Epithelial cell of esophagus (primary cell): ENCODE results near the gene ZNF716.
"Not testable (repeated sequence)": the region's sequence is repeated elsewhere in the genome, so short reads cannot be mapped to it uniquely, and the experiment has no call there.

Experiments
- DNase-seq: peaks from one replicate; pipeline ENCODE4 v3.0.0; 2010; ENCODE audit warnings: low read depth
- H3K4me3 ChIP-seq: 2 replicates; pipeline ENCODE4 v1.5.1; 2011; ENCODE audit warnings: mild to moderate bottlenecking, low read length, control low read depth
- TF ChIP-seq, protein P1 (sequence below): IDR thresholded peaks from 2 replicates; pipeline ENCODE4 v1.5.1; 2011; ENCODE audit warnings: low read depth, mild to moderate bottlenecking, low read length, control low read depth, inconsistent platforms; ENCODE audit not compliant: insufficient read depth; ENCODE audit errors: missing control alignments

ZNF716 gene

DNA sequence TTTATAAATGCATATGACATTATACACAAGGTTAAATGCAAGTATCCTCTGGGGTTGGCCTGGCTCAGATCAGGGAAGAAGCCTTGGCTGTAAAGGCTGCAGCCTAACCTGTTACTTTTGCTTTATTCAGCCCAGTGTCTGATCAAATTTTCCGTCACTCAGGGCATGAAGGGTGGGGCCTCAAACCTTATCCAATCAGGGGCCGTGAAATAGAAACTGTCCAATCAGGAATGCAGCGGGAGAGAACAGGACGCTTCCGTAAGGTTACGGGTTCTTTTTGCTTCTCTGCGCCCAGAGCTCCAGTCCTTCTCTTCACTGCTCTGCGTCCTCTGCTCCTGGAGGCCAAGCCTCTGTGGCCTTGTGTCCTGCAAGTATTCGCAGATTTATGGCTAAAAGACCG is at the start of gene ZNF716:
ZNF716 (plus strand) TSS at position 274 of the 400 bp plus-strand sequence; CDS start at position 386, 112 bp downstream.
- H3K4me3 ChIP-seq = no peak within 1 kb of the TSS
- no peak for DNase-seq
- TF ChIP-seq, protein P1, sequence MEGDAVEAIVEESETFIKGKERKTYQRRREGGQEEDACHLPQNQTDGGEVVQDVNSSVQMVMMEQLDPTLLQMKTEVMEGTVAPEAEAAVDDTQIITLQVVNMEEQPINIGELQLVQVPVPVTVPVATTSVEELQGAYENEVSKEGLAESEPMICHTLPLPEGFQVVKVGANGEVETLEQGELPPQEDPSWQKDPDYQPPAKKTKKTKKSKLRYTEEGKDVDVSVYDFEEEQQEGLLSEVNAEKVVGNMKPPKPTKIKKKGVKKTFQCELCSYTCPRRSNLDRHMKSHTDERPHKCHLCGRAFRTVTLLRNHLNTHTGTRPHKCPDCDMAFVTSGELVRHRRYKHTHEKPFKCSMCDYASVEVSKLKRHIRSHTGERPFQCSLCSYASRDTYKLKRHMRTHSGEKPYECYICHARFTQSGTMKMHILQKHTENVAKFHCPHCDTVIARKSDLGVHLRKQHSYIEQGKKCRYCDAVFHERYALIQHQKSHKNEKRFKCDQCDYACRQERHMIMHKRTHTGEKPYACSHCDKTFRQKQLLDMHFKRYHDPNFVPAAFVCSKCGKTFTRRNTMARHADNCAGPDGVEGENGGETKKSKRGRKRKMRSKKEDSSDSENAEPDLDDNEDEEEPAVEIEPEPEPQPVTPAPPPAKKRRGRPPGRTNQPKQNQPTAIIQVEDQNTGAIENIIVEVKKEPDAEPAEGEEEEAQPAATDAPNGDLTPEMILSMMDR = no peak

DNA sequence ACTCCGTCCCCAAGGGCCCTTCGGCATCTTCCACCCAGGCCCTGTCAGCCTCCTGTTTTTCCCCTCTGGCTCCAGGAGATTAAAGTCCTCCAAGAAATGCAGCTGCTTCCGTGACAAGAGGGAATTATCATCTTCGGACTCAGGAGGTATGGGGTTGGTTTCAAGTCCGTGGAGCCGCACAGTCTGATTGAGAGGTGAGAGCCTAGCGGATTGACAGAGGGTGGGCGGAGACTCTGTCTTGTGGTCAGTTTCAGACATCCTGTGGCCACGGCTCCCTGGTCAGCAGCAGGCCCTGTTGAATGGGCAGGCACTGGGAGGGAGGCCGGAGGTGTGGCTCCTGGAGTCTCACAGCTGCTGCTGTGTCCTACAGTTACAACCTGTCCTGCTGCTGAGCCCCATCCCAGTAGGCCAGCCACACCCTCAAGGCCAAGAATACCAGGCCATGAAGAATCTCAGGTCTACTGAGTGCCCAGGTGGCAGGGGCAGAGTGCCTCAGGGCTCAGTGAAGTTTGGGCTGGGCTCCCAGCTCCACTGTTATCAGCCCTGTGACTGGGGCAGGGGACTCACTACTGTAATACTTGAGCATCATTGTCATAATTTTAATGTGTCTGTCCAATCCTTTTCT is 49.3 kb upstream of the ZNF716 start:
- no peak overlapping the region for H3K4me3 ChIP-seq
- TF ChIP-seq, protein P1 = no peak
- no peak for DNase-seq

DNA sequence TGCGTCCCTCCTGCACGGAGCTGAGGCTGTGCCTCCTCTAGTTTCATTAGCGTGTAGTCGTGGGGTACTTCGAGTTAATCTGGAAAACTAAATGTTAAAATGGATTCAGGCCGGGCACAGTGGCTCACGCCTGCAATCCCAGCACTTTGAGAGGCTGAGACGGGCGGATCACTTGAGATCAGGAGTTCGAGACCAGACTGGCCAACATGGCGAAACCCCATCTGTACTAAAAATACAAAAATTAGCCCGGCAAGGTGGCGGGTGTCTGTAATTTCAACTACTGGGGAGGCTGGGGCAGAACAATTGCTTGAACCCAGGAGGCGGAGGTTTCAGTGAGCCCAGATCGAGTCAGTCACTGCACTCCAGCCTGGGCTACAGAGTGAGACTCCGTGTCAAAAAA is 46.9 kb upstream of the ZNF716 start:
- not testable (repeated sequence) for H3K4me3 ChIP-seq, DNase-seq

DNA sequence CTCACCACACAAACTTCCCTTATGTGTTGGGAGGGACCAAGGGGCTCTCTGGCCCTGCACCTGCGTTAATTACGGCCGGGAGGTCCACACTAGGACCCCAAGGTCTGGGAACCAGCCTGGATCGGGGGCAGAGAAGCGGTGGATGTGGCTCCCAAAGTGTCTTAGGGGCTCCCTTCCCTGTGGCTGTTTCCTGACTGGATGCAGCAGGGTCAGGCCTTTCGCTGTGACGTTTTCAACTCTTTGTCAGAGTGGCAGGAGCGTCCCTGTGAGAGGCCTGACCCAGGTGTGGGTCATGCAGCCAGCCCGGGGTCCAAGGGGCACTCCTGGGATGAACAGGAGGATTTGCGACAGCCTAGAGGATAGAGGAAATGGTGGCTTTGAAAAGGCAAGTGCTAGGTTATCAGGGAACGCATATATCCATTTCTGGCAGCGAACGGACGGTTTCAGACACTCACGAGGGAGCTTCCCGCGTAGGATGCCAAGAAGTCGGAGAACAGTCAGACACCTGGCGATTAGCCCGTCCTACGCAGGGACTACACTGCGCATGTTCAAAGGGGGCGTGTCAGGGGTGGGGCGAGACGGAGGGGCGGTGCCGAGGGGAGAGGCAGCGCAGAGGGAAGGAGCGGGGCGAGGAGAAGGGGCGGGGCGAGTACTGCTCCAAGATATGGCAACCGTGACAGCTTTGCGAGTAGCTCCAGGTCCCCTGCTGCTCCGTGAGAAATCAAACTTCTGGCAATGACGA is 46.2 kb upstream of the ZNF716 start:
- H3K4me3 ChIP-seq = no peak overlapping the region
- no peak for DNase-seq
- TF ChIP-seq, protein P1 = no peak

DNA sequence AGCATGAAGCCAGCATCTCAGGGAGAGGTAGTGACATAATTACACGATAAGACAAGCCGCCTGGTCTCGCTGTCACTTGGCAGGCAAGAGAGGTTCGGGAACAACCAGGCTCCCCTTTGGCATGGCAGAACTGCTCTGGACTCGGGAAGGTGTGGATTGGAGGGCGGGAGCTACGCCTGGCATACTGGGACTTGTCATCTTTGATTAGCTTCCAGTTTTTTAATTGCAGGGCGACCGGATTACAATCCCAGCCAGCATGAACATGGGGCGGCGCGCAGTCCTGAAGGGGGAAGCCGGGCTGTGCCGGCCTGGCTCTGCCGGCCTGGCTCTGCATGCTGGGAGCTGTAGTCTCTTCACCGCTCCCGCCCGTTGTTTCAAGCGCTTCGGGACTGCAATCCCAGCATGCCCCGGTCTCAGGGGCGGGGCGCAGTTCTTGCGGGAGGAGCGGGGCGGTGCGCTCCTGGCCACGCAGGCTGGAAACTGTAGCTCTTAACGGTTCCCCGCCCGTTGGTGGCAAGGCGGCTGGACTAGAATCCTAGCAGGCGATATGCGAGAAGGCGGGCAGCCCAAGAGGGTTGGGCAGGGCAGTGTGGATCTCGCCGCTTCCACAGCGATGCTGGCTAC is 45.5 kb upstream of the ZNF716 start:
- TF ChIP-seq, protein P1 = no peak
- DNase-seq = no peak

DNA sequence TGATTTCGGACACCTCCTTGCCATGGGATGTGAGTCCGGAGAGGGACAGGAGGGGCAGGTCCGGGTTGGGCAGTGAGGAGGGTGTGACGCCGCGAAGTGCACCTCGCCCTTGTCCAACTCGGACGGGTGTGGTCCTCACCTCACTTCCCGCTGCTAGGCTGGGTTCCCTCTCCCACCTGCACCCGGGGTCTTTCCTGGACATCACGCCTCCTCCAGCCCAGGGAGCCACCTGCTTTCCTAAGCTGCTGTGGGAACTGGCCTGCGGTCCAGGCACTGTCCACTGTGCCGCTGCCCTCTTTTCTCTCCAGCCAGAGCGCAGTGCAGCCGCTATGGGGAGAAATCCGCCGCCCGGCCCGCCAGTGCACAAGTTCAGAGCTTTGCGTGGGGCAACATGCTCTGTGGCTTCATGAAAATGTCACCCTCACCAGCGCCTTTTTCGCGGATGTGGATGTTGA is 45.0 kb upstream of the ZNF716 start:
- no peak for DNase-seq
- TF ChIP-seq, protein P1 = no peak
- H3K4me3 ChIP-seq = no peak overlapping the region

More for the DNA sequence above, 45.5 kb upstream of the ZNF716 start:
- H3K4me3 ChIP-seq = no peak overlapping the region

DNA sequence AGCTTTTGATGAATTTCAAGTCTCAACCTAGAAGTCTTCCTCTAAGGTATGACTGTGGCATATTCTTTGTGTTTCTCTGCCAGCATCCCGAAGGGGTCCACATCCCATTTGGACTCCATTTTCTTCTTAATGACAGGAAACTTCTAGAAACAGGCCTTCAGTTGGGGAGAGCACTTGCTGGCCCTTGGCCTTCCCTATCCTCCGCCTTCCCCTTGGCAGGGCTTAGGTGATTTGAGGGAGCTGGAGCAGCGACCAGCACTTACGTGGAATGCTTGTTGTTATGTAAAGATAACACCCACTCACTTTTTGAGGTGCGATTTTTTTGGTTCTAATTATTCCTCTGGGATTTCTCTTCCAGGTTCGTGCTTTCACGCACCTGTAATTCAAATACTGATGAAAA is 42.9 kb upstream of the ZNF716 start:
- DNase-seq = no peak
- H3K4me3 ChIP-seq = no peak overlapping the region
- TF ChIP-seq, protein P1 = no peak
